MM.1S (cell line): ENCODE results near the gene HOXD1.

Experiments used
- DNase-seq: peaks from one replicate; pipeline ENCODE4 v3.0.0-alpha.2; 2015
- H2AFZ ChIP-seq: fragments of 300-600 bp; sonication (generic); 2 replicates; pipeline ENCODE4 v1.6.0; 2016; ENCODE audit warnings: antibody characterized with exemption, low read length
- H3F3A ChIP-seq: fragments of 300-600 bp; sonication (generic); 2 replicates; pipeline ENCODE4 v1.6.1; 2016; ENCODE audit warnings: mild to moderate bottlenecking, antibody characterized with exemption, low read length, moderate library complexity, mixed read lengths; ENCODE audit not compliant: insufficient read depth
- H3K27ac ChIP-seq: fragments of 300-600 bp; sonication (generic); 2 replicates; pipeline ENCODE4 v1.5.1; 2016; ENCODE audit warnings: mild to moderate bottlenecking, low read length
- H3K27me3 ChIP-seq: fragments of 300-600 bp; sonication (generic); replicated peaks from 2 replicates; pipeline ENCODE4 v1.6.0; 2016; ENCODE audit warnings: low read length; ENCODE audit not compliant: insufficient read depth
- H3K36me3 ChIP-seq: fragments of 300-600 bp; sonication (generic); replicated peaks from 2 replicates; pipeline ENCODE4 v1.6.1; 2016; ENCODE audit warnings: mild to moderate bottlenecking, low read length, mixed read lengths; ENCODE audit not compliant: insufficient read depth
- H3K4me1 ChIP-seq: fragments of 300-600 bp; sonication (generic); 2 replicates; pipeline ENCODE4 v1.6.1; 2016; ENCODE audit warnings: low read length, mixed read lengths
- H3K4me2 ChIP-seq: fragments of 300-600 bp; sonication (generic); 2 replicates; pipeline ENCODE4 v1.6.0; 2016; ENCODE audit warnings: low read depth, low read length
- H3K4me3 ChIP-seq: fragments of 300-600 bp; sonication (generic); 2 replicates; pipeline ENCODE4 v1.5.1; 2016; ENCODE audit warnings: low read length, mixed read lengths
- H3K79me2 ChIP-seq: fragments of 300-600 bp; sonication (generic); 2 replicates; pipeline ENCODE4 v1.6.1; 2016; ENCODE audit warnings: mixed run types, low read length, mixed read lengths
- H3K9ac ChIP-seq: fragments of 300-600 bp; sonication (generic); 2 replicates; pipeline ENCODE4 v1.6.1; 2016; ENCODE audit warnings: low read length, mixed read lengths
- H3K9me2 ChIP-seq: fragments of 300-600 bp; sonication (generic); replicated peaks from 2 replicates; pipeline ENCODE4 v1.6.1; 2016; ENCODE audit warnings: mild to moderate bottlenecking, low read length, mixed read lengths; ENCODE audit not compliant: insufficient read depth
- H3K9me3 ChIP-seq: fragments of 300-600 bp; sonication (generic); replicated peaks from 2 replicates; pipeline ENCODE4 v1.6.1; 2016; ENCODE audit warnings: mild to moderate bottlenecking, low read length, mixed read lengths; ENCODE audit not compliant: insufficient read depth
- H4K20me1 ChIP-seq: fragments of 300-600 bp; sonication (generic); 2 replicates; pipeline ENCODE4 v1.6.1; 2016; ENCODE audit warnings: mild to moderate bottlenecking, low read length, moderate library complexity, mixed read lengths; ENCODE audit not compliant: insufficient read depth
- CTCF ChIP-seq: fragments of 300-600 bp; sonication (generic); IDR thresholded peaks from 2 replicates; pipeline ENCODE4 v1.5.1; 2016; ENCODE audit warnings: antibody characterized with exemption, low read length, mixed read lengths
- EZH2 ChIP-seq: fragments of 300-600 bp; sonication (generic); optimal IDR thresholded peaks from 2 replicates; pipeline ENCODE3; 2017; ENCODE audit warnings: low read depth, mild to moderate bottlenecking, antibody characterized with exemption, low read length, mixed read lengths
- EZH2phosphoT487 ChIP-seq: fragments of 300-600 bp; sonication (generic); IDR thresholded peaks from 2 replicates; pipeline ENCODE4 v1.6.1; 2018; ENCODE audit warnings: antibody characterized with exemption, low read length

The HOXD1 gene

DNA sequence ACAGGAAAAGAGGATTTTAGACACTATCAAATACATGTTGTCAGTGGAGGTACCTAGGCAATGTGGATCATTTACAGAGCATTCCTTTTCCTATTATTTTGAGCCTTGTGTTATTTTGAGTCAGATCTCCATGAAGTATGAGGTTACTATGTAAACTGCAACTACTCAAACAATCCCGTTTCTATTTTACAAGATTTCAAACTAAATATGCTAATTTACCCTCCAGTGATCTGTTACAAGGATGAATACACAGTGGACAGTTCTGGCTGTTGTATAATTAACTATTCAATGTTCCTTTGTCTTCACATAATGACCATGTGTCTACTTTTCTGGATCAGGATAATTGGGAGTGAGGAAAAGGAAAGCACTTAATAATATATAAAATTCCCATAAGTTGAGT, 4.6 kb downstream of the HOXD1 start:
- Histone ChIP-seq H3K4me3 (no peak overlapping the region), H3K27me3 (no peaks in the 10 kb centered on the region)

DNA sequence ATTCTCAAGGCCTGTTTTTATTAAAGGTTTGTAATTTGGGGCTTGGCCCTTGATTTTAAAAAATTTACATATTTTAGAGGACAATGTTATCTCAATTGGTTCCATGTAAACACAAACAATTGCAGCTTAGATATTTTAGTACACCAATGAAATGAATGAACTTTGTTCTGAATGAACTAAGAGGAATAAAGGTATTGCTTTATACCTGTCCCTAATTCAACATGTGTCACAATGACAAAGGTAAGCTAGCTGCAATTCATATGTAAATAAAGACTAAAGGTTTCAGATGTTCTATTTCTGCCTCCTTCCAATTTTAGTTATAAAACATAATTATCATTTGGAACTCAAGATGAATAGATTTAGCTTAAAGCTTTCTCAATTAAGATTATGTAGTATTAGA, 11.4 kb downstream of the HOXD1 start:
- no peak for DNase-seq
- Histone ChIP-seq H3K4me3 (no peak overlapping the region), H3K27ac (no peak overlapping the region), H3K4me1 (no peaks in the 10 kb centered on the region), H3K4me2 (no peak overlapping the region), H3K36me3 (no peaks in the 10 kb centered on the region), H3K79me2 (no peaks in the 10 kb centered on the region), H3K9ac (no peak overlapping the region), H3K9me3 (no peaks in the 10 kb centered on the region), H4K20me1 (no peaks in the 10 kb centered on the region), H3K27me3 (no peaks in the 10 kb centered on the region), H3F3A (no peaks in the 10 kb centered on the region), H2AFZ (no peak overlapping the region), H3K9me2 (no peaks in the 10 kb centered on the region)
- no peak for TF ChIP-seq CTCF
- no peak for TF ChIP-seq EZH2phosphoT487
- no peak for TF ChIP-seq EZH2

More for the DNA sequence above, 4.6 kb downstream of the HOXD1 start:
- H3K4me1 ChIP-seq, result no peaks in the 10 kb centered on the region
- DNase-seq, result no peak
- H3F3A ChIP-seq, result no peaks in the 10 kb centered on the region
- H3K9me3 ChIP-seq, result no peaks in the 10 kb centered on the region
- no peak overlapping the region for H3K27ac ChIP-seq
- H3K9ac ChIP-seq, result no peak overlapping the region
- no peak overlapping the region for H3K4me2 ChIP-seq
- H4K20me1 ChIP-seq, result no peaks in the 10 kb centered on the region
- H3K79me2 ChIP-seq, result no peaks in the 10 kb centered on the region
- H2AFZ ChIP-seq, result no peak overlapping the region
- H3K36me3 ChIP-seq, result no peaks in the 10 kb centered on the region
- TF ChIP-seq EZH2 (no peak), EZH2phosphoT487 (no peak), CTCF (no peak)
- H3K9me2 ChIP-seq, result no peaks in the 10 kb centered on the region

- H3K36me3 ChIP-seq, result no peaks in the 10 kb centered on the region
- no peaks in the 10 kb centered on the region for H3K27me3 ChIP-seq
- H3K9me3 ChIP-seq, result no peaks in the 10 kb centered on the region
- no peaks in the 10 kb centered on the region for H3F3A ChIP-seq
- no peak overlapping the region for H2AFZ ChIP-seq
- no peaks in the 10 kb centered on the region for H3K79me2 ChIP-seq
- H3K4me1 ChIP-seq, result no peaks in the 10 kb centered on the region
- no peak overlapping the region for H3K4me2 ChIP-seq
- H3K27ac ChIP-seq, result no peak overlapping the region
- H3K9me2 ChIP-seq, result no peaks in the 10 kb centered on the region
- no peak overlapping the region for H3K4me3 ChIP-seq
- TF ChIP-seq EZH2, result no peak
- no peak for TF ChIP-seq EZH2phosphoT487
- TF ChIP-seq CTCF, result no peak
- H3K9ac ChIP-seq, result no peak overlapping the region
- DNase-seq, result no peak
- no peaks in the 10 kb centered on the region for H4K20me1 ChIP-seq
Observed at GRCh38 chr2:176200971-176201370, 12.5 kb downstream of the HOXD1 start.
